ENCODE results near the gene ORAI3.

ORAI3 gene

GRCh38 chr16:30996985-30997724 lies 48.3 kb downstream of the ORAI3 start (continued):
- TF ChIP-seq ZNF626 (tag by site-specific recombination; IDR thresholded peaks at IDR 0.05) = no peak
- TF ChIP-seq ZNF174 (tag by site-specific recombination; IDR thresholded peaks at IDR 0.05) = no peak
- TF ChIP-seq ZNF830 (tag by site-specific recombination; IDR thresholded peaks at IDR 0.05; ENCODE audit: low read depth) = no peak
- peak; percentile 96 for TF ChIP-seq ZNF692 (tag by site-specific recombination; IDR thresholded peaks at IDR 0.05)
- peak; percentile 74 for TF ChIP-seq PATZ1 (tag by site-specific recombination; IDR thresholded peaks at IDR 0.05)
- TF ChIP-seq TCF7L2 (IDR thresholded peaks at IDR 0.05; ENCODE audit: borderline replicate concordance, low read depth, low read length) = no peak
- no peak for TF ChIP-seq ZNF121 (tag by site-specific recombination; IDR thresholded peaks at IDR 0.05)
- no peak for TF ChIP-seq ZNF114 (tag by site-specific recombination; IDR thresholded peaks at IDR 0.05)
- TF ChIP-seq KLF7 (tag by site-specific recombination; IDR thresholded peaks at IDR 0.05; ENCODE audit: borderline replicate concordance) = no peak; the same call in none of the 2 replicates
- TF ChIP-seq ZBTB10 (tag by site-specific recombination; IDR thresholded peaks at IDR 0.05) = no peak
- TF ChIP-seq ZNF23 (tag by site-specific recombination; IDR thresholded peaks at IDR 0.05; ENCODE audit: borderline replicate concordance) = no peak
- 0 out of 2 replicates have a peak, but pooled peaks have one; percentile 25 for TF ChIP-seq PBX3 (CRISPR knock-in tag; IDR thresholded peaks at IDR 0.05)
- no peak for TF ChIP-seq ZNF585B (tag by site-specific recombination; IDR thresholded peaks at IDR 0.05)
- no peak for TF ChIP-seq ZBTB11 (tag by site-specific recombination; conservative IDR thresholded peaks at IDR 0.05; ENCODE audit: low read depth)
- no peak for TF ChIP-seq SETDB1 (IDR thresholded peaks at IDR 0.05; ENCODE audit: insufficient read length, low read length)
- no peak for TF ChIP-seq RBAK (tag by site-specific recombination; IDR thresholded peaks at IDR 0.05)
- TF ChIP-seq PRDM4 (tag by site-specific recombination; IDR thresholded peaks at IDR 0.05) = no peak
- TF ChIP-seq ZNF529 (tag by site-specific recombination; IDR thresholded peaks at IDR 0.05; ENCODE audit: insufficient replicate concordance) = no peak
- TF ChIP-seq REPIN1 (tag by site-specific recombination; IDR thresholded peaks at IDR 0.05; ENCODE audit: low read depth) = no peak
- TF ChIP-seq KLF10 (tag by site-specific recombination; IDR thresholded peaks at IDR 0.05) = no peak
- TF ChIP-seq ZFP3 (tag by site-specific recombination; IDR thresholded peaks at IDR 0.05; ENCODE audit: low read depth) = no peak
- no peak for TF ChIP-seq ZNF76 (tag by site-specific recombination; IDR thresholded peaks at IDR 0.05; ENCODE audit: borderline replicate concordance, low read depth)
- no peak for TF ChIP-seq ZNF777 (tag by site-specific recombination; IDR thresholded peaks at IDR 0.05; ENCODE audit: borderline replicate concordance)
- no peak for TF ChIP-seq ZBTB17 (tag by site-specific recombination; IDR thresholded peaks at IDR 0.05)
- TF ChIP-seq ZNF560 (tag by site-specific recombination; IDR thresholded peaks at IDR 0.05; ENCODE audit: borderline replicate concordance) = no peak
- TF ChIP-seq ZNF433 (tag by site-specific recombination; IDR thresholded peaks at IDR 0.05; ENCODE audit: low read depth) = no peak
